GM12878 (cell line): ENCODE results near the gene NLRP7. TPM values are rescaled to one million over a fixed set of nuclear protein-coding genes. Genes with fewer than 3 reads are reported as not detected.

Experiments
- ATAC-seq: fragments of 200-7000 bp; cut with Tn5 transposase; 3 replicates; pipeline ENCODE4 v1.9.1; 2020; ENCODE audit warnings: mild to moderate bottlenecking, moderate library complexity
- BruUV-seq: library from RNA; stranded (reverse); fragments of 400-500 nt; replicated peaks from 2 replicates; lab custom pipeline; 2021; lab: Mats Ljungman, UMichigan
- CTCF ChIA-PET: fragments of 300-600 bp; sonication (Branson Sonifier 250); formaldehyde crosslinking; extraction: SDS; loops from one replicate; lab custom pipeline; 2021; ENCODE audit warnings: inconsistent platforms; lab: Yijun Ruan, JAX
- POLR2A ChIA-PET: fragments of 350-600 bp; formaldehyde crosslinking; extraction: SDS; loops from one replicate; lab custom pipeline; 2021; ENCODE audit warnings: inconsistent platforms; lab: Charles Lee
- RAD21 ChIA-PET: fragments of 300-600 bp; sonication (Branson Sonifier 250); formaldehyde crosslinking; loops from one replicate; lab custom pipeline; 2023; ENCODE audit warnings: antibody characterized with exemption; ENCODE audit not compliant: unreplicated experiment; lab: Charles Lee
- SMC1A ChIA-PET: fragments of 300-600 bp; sonication (Branson Sonifier 250); formaldehyde crosslinking; loops from one replicate; lab custom pipeline; 2023; ENCODE audit not compliant: unreplicated experiment, uncharacterized antibody; lab: Charles Lee
- DNase-seq: peaks from one replicate; pipeline ENCODE4 v3.0.0-alpha.2; 2011; ENCODE audit warnings: low read depth, low spot score
- FAIRE-seq: peaks from 3 replicates; lab custom pipeline; 2011; peaks lifted over from hg19 to GRCh38; lab: Jason Lieb, UNC
- H2AFZ ChIP-seq: 2 replicates; pipeline ENCODE4 v1.6.0; 2011; ENCODE audit warnings: low read depth, low read length, control low read depth; ENCODE audit not compliant: control insufficient read depth
- H3K27ac ChIP-seq: 2 replicates; pipeline ENCODE4 v1.5.1; 2011; ENCODE audit warnings: control low read depth; ENCODE audit not compliant: control insufficient read depth, insufficient read depth
- H3K27me3 ChIP-seq, 2 experiments: replicated peaks in 1 of 2; 2 replicates each; pipeline versions ENCODE4 v1.6.0 to v1.6.1; 2011; ENCODE audit warnings: low read length in 1 of 2; ENCODE audit not compliant: control insufficient read depth in 2 of 2, insufficient read depth in 2 of 2
- H3K36me3 ChIP-seq, 2 experiments: 2 replicates each; pipeline ENCODE4 v1.5.1; 2011; ENCODE audit warnings: low read length in 1 of 2; ENCODE audit not compliant: control insufficient read depth in 2 of 2, insufficient read depth in 2 of 2
- H3K4me1 ChIP-seq: 2 replicates; pipeline ENCODE4 v1.6.1; 2011; ENCODE audit warnings: mild to moderate bottlenecking, low read length, moderate library complexity, mixed read lengths; ENCODE audit not compliant: control insufficient read depth, insufficient read depth
- H3K4me2 ChIP-seq: 2 replicates; pipeline ENCODE4 v1.6.0; 2011; ENCODE audit warnings: control low read depth; ENCODE audit not compliant: control insufficient read depth, insufficient read depth
- H3K4me3 ChIP-seq: fragments of 200-600 bp; sonication (generic); 2 replicates; pipeline ENCODE4 v1.5.1; 2016
- H3K79me2 ChIP-seq: 2 replicates; pipeline ENCODE4 v1.6.0; 2011; ENCODE audit warnings: low read length; ENCODE audit not compliant: control insufficient read depth, insufficient read depth
- H3K9ac ChIP-seq: 2 replicates; pipeline ENCODE4 v1.8.0; 2011; ENCODE audit warnings: low read length, control low read depth, mixed read lengths; ENCODE audit not compliant: control insufficient read depth, insufficient read depth
- H3K9me3 ChIP-seq: replicated peaks from 3 replicates; pipeline ENCODE4 v1.5.1; 2011; ENCODE audit warnings: mild to moderate bottlenecking, low read length; ENCODE audit not compliant: control insufficient read depth, insufficient read depth
- H4K20me1 ChIP-seq: 2 replicates; pipeline ENCODE4 v1.6.0; 2011; ENCODE audit not compliant: control insufficient read depth, insufficient read depth
- BACH1 ChIP-seq: fragments of 450-650 bp; IDR thresholded peaks from 2 replicates; pipeline ENCODE4 v1.6.1; 2017; ENCODE audit warnings: mild to moderate bottlenecking, borderline replicate concordance
- BMI1 ChIP-seq: fragments of 450-650 bp; IDR thresholded peaks from 2 replicates; pipeline ENCODE4 v1.6.1; 2016; ENCODE audit warnings: mild to moderate bottlenecking, moderate library complexity, borderline replicate concordance
- CBX5 ChIP-seq: sonication (generic); IDR thresholded peaks from 2 replicates; pipeline ENCODE4 v1.6.1; 2016; ENCODE audit warnings: low read depth, moderate library complexity, mild to moderate bottlenecking, inconsistent platforms
- CHD4 ChIP-seq: fragments of 200-600 bp; sonication (generic); IDR thresholded peaks from 2 replicates; pipeline ENCODE4 v1.6.1; 2016; ENCODE audit warnings: mild to moderate bottlenecking
- CREM ChIP-seq: IDR thresholded peaks from 2 replicates; pipeline ENCODE4 v1.6.1; 2014; ENCODE audit warnings: antibody characterized with exemption, low read depth
- ETV6 ChIP-seq, 2 experiments: fragments of 450-650 bp in 1 of 2; IDR thresholded peaks in 1 of 2; conservative IDR thresholded peaks in 1 of 2; 2 replicates each; pipeline ENCODE4 v1.6.1; 2014; ENCODE audit warnings: antibody characterized with exemption in 1 of 2, borderline replicate concordance in 1 of 2, low read depth in 1 of 2, mild to moderate bottlenecking in 1 of 2, moderate library complexity in 1 of 2
- HDAC2 ChIP-seq: fragments of 200-600 bp; sonication (generic); IDR thresholded peaks from 2 replicates; pipeline ENCODE4 v1.6.1; 2017
- IKZF1 ChIP-seq: fragments of 450-650 bp; conservative IDR thresholded peaks from 2 replicates; pipeline ENCODE4 v1.6.1; 2017; ENCODE audit warnings: antibody characterized with exemption, mild to moderate bottlenecking
- MEF2A ChIP-seq: IDR thresholded peaks from 2 replicates; pipeline ENCODE4 v1.6.1; 2011; ENCODE audit warnings: low read depth, mild to moderate bottlenecking, low read length, moderate library complexity; ENCODE audit not compliant: insufficient read depth
- POLR2AphosphoS2 ChIP-seq: IDR thresholded peaks from 2 replicates; pipeline ENCODE4 v1.6.1; 2011; ENCODE audit warnings: low read depth, mild to moderate bottlenecking, low read length, improper control_type of control experiment, moderate library complexity
- RAD51 ChIP-seq: fragments of 450-650 bp; IDR thresholded peaks from 2 replicates; pipeline ENCODE4 v1.6.1; 2016; ENCODE audit warnings: moderate library complexity, mild to moderate bottlenecking, inconsistent platforms
- RB1 ChIP-seq: fragments of 450-650 bp; formaldehyde crosslinking; IDR thresholded peaks from 2 replicates; pipeline ENCODE4 v1.6.1; 2017; ENCODE audit warnings: mild to moderate bottlenecking, borderline replicate concordance
- RELA ChIP-seq: fragments of 450-650 bp; IDR thresholded peaks from 2 replicates; pipeline ENCODE4 v1.8.0; 2014; ENCODE audit warnings: borderline replicate concordance; ENCODE audit not compliant: partially characterized antibody
- SREBF2 ChIP-seq: IDR thresholded peaks from 2 replicates; pipeline ENCODE4 v1.6.1; 2012; ENCODE audit warnings: mild to moderate bottlenecking, low read length
- TCF7 ChIP-seq: IDR thresholded peaks from 2 replicates; pipeline ENCODE4 v1.6.1; 2014; ENCODE audit warnings: antibody characterized with exemption, borderline replicate concordance
- ZBED1 ChIP-seq: IDR thresholded peaks from 2 replicates; pipeline ENCODE4 v1.6.1; 2016; ENCODE audit warnings: borderline replicate concordance
- WGBS: methylation state at CpG from one replicate; pipeline ENCODE4 v1.1.6; 2016; ENCODE audit warnings: low lambda C conversion rate; ENCODE audit not compliant: insufficient replicate concordance, insufficient coverage; ENCODE audit errors: missing lambda C conversion rate; 5-methylcytosine and 5-hydroxymethylcytosine counted together
- in situ Hi-C: fragments of 300-500 bp; cut with MboI; formaldehyde crosslinking; loops from 9 replicates; pipeline ENCODE4 v1.14.3; 2018; ENCODE audit warnings: mixed read lengths
- intact Hi-C: fragments of 100-400 bp; cut with micrococcal nuclease; formaldehyde crosslinking; loops from one replicate; pipeline ENCODE4 v1.14.2; 2022; ENCODE audit not compliant: unreplicated experiment
- polyA plus RNA-seq, 11 experiments: library from polyadenylated mRNA; depleted of rRNA in 4 of 11; unstranded in 6 of 11; stranded (reverse) in 5 of 11; fragments of >200 nt; fragmentation: Nextera tagmentation in 4 of 11; fragmentation: Illumina TruSeq in 1 of 11; extraction: Ambion mirVana in 4 of 11; extraction: Trizol in 1 of 11; gene quantifications; 1 replicate in 1 of 11; 2 replicates in 10 of 11; pipeline versions ENCODE4 v1.2.1 to v1.2.3, GENCODE V29; 2011 to 2016; ENCODE audit warnings: inconsistent platforms in 2 of 11, missing spikeins in 2 of 11, low read depth in 1 of 11
- total RNA-seq, 4 experiments: library from RNA; depleted of rRNA in 3 of 4; stranded (reverse); fragments of >200 nt in 3 of 4; fragmentation: Illumina TruSeq in 1 of 4; extraction: Trizol in 1 of 4; gene quantifications; 2 replicates each; pipeline versions ENCODE4 v1.2.1 to v1.2.3, GENCODE V29; 2013 to 2021
- TF ChIP-seq, protein P1 (sequence below), 3 experiments: IDR thresholded peaks in 2 of 3; conservative IDR thresholded peaks in 1 of 3; 2 replicates each; pipeline ENCODE4 v1.5.1; 2011; ENCODE audit warnings: low read depth in 3 of 3, low read length in 3 of 3, mild to moderate bottlenecking in 3 of 3, control low read depth in 2 of 3, moderate library complexity in 2 of 3, inconsistent platforms in 1 of 3, mixed read lengths in 1 of 3; ENCODE audit not compliant: control insufficient read depth in 2 of 3, insufficient read depth in 1 of 3; ENCODE audit errors: extremely low read depth in 1 of 3
- TF ChIP-seq, protein P2 (sequence below): fragments of 450-650 bp; IDR thresholded peaks from 2 replicates; pipeline ENCODE4 v1.6.1; 2014; ENCODE audit warnings: mild to moderate bottlenecking
- TF ChIP-seq, protein P3 (sequence below): IDR thresholded peaks from 2 replicates; pipeline ENCODE4 v1.6.1; 2012; ENCODE audit warnings: low read depth, low read length, improper control_type of control experiment
- TF ChIP-seq, protein P4 (sequence below): fragments of 150-350 bp; IDR thresholded peaks from 2 replicates; pipeline ENCODE4 v1.6.1; 2014; ENCODE audit warnings: mild to moderate bottlenecking, low read depth, low read length

NLRP7 gene
- total and polyA plus RNA-seq, 10 of the 15 experiments (the other 5 are each of a cell fraction or from before 2014, with no cell fraction given), result 0.08 to 3.4 (median 0.31) TPM

DNA sequence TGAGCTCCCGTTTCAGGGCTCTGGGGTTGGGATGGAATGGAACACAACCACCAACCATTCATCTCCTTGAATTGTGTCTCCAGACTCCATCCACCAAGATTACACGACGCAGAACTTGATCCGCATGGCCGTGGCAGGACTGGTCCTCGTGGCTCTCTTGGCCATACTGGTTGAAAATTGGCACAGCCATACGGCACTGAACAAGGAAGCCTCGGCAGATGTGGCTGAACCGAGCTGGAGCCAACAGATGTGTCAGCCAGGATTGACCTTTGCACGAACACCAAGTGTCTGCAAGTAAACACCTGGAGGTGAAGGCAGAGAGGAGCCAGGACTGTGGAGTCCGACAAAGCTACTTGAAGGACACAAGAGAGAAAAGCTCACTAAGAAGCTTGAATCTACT, 57.8 kb downstream of the NLRP7 start (continued):
- TF ChIP-seq RB1 (no peak), MEF2A (no peak)
- TF ChIP-seq, protein P1, sequence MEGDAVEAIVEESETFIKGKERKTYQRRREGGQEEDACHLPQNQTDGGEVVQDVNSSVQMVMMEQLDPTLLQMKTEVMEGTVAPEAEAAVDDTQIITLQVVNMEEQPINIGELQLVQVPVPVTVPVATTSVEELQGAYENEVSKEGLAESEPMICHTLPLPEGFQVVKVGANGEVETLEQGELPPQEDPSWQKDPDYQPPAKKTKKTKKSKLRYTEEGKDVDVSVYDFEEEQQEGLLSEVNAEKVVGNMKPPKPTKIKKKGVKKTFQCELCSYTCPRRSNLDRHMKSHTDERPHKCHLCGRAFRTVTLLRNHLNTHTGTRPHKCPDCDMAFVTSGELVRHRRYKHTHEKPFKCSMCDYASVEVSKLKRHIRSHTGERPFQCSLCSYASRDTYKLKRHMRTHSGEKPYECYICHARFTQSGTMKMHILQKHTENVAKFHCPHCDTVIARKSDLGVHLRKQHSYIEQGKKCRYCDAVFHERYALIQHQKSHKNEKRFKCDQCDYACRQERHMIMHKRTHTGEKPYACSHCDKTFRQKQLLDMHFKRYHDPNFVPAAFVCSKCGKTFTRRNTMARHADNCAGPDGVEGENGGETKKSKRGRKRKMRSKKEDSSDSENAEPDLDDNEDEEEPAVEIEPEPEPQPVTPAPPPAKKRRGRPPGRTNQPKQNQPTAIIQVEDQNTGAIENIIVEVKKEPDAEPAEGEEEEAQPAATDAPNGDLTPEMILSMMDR (IDR thresholded peaks at IDR 0.05 in 2 of 3, conservative IDR thresholded peaks at IDR 0.05 in 1 of 3; ENCODE audit: control insufficient read depth in 2 of 3, extremely low read depth in 1 of 3, insufficient read depth in 1 of 3, low read depth in 3 of 3, low read length in 3 of 3), result no peak

DNA sequence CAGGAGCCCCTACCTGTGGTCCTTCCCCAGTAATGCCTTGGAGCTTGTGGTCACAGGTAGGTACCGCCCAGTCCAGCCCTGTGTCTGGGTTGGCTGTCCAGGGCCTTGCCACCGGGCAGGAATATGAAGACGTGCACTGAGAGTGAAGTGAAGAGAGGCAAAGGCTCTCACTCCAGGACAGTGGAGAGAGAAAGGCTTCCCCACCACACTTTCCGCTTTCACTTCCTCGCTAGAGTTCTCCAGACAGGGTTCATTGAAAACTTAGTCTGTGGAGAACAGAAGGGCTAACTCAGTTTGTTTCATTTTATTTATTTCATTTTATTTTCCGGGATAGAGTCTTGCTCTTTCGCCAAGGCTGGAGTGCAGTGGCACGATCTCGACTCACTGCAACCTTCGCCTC, 59.1 kb downstream of the NLRP7 start:
- no peak for ATAC-seq
- peaks cover 1% of the 10 kb centered on the region; the same call in 1 of the 2 replicates for H3K4me1 ChIP-seq
- H2AFZ ChIP-seq, result no peak overlapping the region
- H3K27ac ChIP-seq, result no peak overlapping the region
- H3K9me3 ChIP-seq, result no peaks in the 10 kb centered on the region
- H4K20me1 ChIP-seq, result no peaks in the 10 kb centered on the region
- H3K4me3 ChIP-seq, result no peak overlapping the region
- no peaks in the 10 kb centered on the region for H3K79me2 ChIP-seq
- DNase-seq, result no peak
- in situ Hi-C loops, result no loop called here
- H3K9ac ChIP-seq, result no peak overlapping the region
- ChIA-PET SMC1A (no interaction called here), POLR2A (no interaction called here), CTCF (no interaction called here), RAD21 (no interaction called here)
- no peaks in the 10 kb centered on the region for H3K27me3 ChIP-seq
- no peaks in the 10 kb centered on the region for H3K36me3 ChIP-seq
- TF ChIP-seq CBX5 (no peak), POLR2AphosphoS2 (no peak), CHD4 (no peak), BMI1 (no peak), SREBF2 (no peak), RAD51 (no peak), ETV6 (conservative IDR thresholded peaks at IDR 0.05 in 1 of 2, IDR thresholded peaks at IDR 0.05 in 1 of 2; ENCODE audit: borderline replicate concordance in 1 of 2, low read depth in 1 of 2) (no peak), RB1 (no peak), ZBED1 (no peak), RELA (no peak), BACH1 (no peak), TCF7 (no peak), CREM (no peak), HDAC2 (no peak), IKZF1 (no peak)
- TF ChIP-seq, protein P2, sequence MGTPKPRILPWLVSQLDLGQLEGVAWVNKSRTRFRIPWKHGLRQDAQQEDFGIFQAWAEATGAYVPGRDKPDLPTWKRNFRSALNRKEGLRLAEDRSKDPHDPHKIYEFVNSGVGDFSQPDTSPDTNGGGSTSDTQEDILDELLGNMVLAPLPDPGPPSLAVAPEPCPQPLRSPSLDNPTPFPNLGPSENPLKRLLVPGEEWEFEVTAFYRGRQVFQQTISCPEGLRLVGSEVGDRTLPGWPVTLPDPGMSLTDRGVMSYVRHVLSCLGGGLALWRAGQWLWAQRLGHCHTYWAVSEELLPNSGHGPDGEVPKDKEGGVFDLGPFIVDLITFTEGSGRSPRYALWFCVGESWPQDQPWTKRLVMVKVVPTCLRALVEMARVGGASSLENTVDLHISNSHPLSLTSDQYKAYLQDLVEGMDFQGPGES, result no peak
- TF ChIP-seq, protein P3, sequence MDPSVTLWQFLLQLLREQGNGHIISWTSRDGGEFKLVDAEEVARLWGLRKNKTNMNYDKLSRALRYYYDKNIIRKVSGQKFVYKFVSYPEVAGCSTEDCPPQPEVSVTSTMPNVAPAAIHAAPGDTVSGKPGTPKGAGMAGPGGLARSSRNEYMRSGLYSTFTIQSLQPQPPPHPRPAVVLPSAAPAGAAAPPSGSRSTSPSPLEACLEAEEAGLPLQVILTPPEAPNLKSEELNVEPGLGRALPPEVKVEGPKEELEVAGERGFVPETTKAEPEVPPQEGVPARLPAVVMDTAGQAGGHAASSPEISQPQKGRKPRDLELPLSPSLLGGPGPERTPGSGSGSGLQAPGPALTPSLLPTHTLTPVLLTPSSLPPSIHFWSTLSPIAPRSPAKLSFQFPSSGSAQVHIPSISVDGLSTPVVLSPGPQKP, result no peak
- TF ChIP-seq, protein P4, sequence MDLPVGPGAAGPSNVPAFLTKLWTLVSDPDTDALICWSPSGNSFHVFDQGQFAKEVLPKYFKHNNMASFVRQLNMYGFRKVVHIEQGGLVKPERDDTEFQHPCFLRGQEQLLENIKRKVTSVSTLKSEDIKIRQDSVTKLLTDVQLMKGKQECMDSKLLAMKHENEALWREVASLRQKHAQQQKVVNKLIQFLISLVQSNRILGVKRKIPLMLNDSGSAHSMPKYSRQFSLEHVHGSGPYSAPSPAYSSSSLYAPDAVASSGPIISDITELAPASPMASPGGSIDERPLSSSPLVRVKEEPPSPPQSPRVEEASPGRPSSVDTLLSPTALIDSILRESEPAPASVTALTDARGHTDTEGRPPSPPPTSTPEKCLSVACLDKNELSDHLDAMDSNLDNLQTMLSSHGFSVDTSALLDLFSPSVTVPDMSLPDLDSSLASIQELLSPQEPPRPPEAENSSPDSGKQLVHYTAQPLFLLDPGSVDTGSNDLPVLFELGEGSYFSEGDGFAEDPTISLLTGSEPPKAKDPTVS, result no peak
- no peak overlapping the region for H3K4me2 ChIP-seq
- no peak for FAIRE-seq
- intact Hi-C loops, result no loop called here
- no TSS peak for BruUV-seq
- 66% methylated on average over 10 of the region's 10 CpGs for WGBS
